Stimulated activated naive B cell treated with anti-CD40 and anti-IgM and Interleukin-4, amounts not matched to agents 10 μg/mL and 1 μg/mL and 100 μg/mL, for 72 hours (primary cell): ENCODE data around the gene DUSP28.
A peak's percentile ranks its signal among the peaks of the same experiment; 100 is the strongest.
"Not testable (repeated sequence)": the region's sequence is repeated elsewhere in the genome, so short reads cannot be mapped to it uniquely, and the experiment has no call there.

Experiments used
- ATAC-seq, 2 donors: fragments of 150-1000 bp; cut with Tn5 transposase; replicated peaks; 2 replicates each; pipeline ENCODE4 v1.10.0; 2021; ENCODE audit warnings: moderate library complexity in 1 of 2
- DNase-seq: peaks from one replicate; pipeline ENCODE4 v3.0.0; 2021
- H3K27ac Mint-ChIP-seq: one replicate; pipeline ENCODE4 v1.8.0; 2022; ENCODE audit warnings: mild to moderate bottlenecking, mixed read lengths
- H3K27me3 Mint-ChIP-seq, 2 donors: one replicate each; pipeline ENCODE4 v1.8.0; 2022; ENCODE audit warnings: mixed read lengths in 2 of 2
- H3K36me3 Mint-ChIP-seq, 2 donors: one replicate each; pipeline ENCODE4 v1.8.0; 2022; ENCODE audit warnings: mixed read lengths in 2 of 2, mild to moderate bottlenecking in 1 of 2
- H3K4me1 Mint-ChIP-seq, 2 donors: one replicate each; pipeline ENCODE4 v1.8.0; 2022; ENCODE audit warnings: mixed read lengths in 2 of 2, mild to moderate bottlenecking in 1 of 2
- H3K4me3 Mint-ChIP-seq, 2 donors: one replicate each; pipeline ENCODE4 v1.8.0; 2022; ENCODE audit warnings: mild to moderate bottlenecking in 2 of 2, mixed read lengths in 2 of 2, moderate library complexity in 1 of 2
- H3K9me3 Mint-ChIP-seq, 2 donors: one replicate each; pipeline ENCODE4 v1.8.0; 2022; ENCODE audit warnings: mixed read lengths in 2 of 2, mild to moderate bottlenecking in 1 of 2

Gene DUSP28

DNA sequence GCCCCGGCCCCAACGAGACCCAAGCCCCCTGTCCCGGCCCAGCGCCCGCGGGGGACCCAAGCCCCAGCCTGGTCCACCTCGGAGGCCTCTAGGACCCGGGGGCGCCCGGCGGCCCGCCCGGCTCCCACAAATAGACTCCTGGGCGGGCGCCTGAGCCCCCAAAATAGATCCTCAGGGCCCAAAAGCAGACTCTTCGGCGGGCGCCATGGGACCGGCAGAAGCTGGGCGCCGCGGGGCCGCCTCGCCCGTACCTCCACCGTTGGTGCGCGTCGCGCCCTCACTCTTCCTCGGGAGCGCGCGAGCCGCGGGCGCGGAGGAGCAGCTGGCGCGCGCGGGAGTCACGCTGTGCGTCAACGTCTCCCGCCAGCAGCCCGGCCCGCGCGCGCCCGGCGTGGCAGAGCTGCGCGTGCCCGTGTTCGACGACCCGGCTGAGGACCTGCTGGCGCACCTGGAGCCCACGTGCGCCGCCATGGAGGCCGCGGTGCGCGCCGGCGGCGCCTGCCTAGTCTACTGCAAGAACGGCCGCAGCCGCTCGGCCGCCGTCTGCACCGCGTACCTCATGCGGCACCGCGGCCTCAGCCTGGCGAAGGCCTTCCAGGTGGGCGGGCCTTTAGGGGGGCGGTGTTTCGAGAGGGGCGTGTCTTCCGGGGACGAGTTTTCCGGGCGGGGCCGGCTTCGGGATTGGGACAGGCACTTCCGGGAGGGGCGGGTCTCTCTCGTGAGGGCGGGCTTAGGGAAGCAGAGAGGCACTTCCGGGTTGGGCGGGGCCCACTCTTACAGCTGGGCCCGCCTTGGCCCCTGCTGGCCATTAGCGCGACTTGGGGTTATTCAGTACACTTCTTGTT is 545 bp downstream of the DUSP28 start:
- Mint-ChIP-seq H3K9me3 (no peaks in the 10 kb centered on the region), H3K27me3 (no peaks in the 10 kb centered on the region), H3K4me3 (peak overlapping the region; percentile 91), H3K36me3 (peaks cover 35 to 55% of the 10 kb centered on the region in 2 donors), H3K27ac (peak overlapping the region; percentile 96), H3K4me1 (peaks cover 42 to 62% of the 10 kb centered on the region in 2 donors)
- DNase-seq (peak; percentile 97), ATAC-seq (peak; percentile 69 to 73)

- H3K36me3 Mint-ChIP-seq: peaks cover 35 to 51% of the 10 kb centered on the region in 2 donors
- peak; percentile 0 to 7 for ATAC-seq
- no peak for DNase-seq
Measured at GRCh38 chr2:240561325-240561971, 1.3 kb downstream of the DUSP28 start.

GRCh38 chr2:240563231-240563630 is 3.1 kb downstream of the DUSP28 start:
- H3K27me3 Mint-ChIP-seq, DNase-seq, H3K9me3 Mint-ChIP-seq, H3K4me3 Mint-ChIP-seq, ATAC-seq: not testable (repeated sequence)
- H3K4me1 Mint-ChIP-seq: peaks cover 46 to 77% of the 10 kb centered on the region in 2 donors
- H3K27ac Mint-ChIP-seq: peak overlapping the region; percentile 31
- peaks cover 29 to 42% of the 10 kb centered on the region in 2 donors for H3K36me3 Mint-ChIP-seq

More at GRCh38 chr2:240561325-240561971, 1.3 kb downstream of the DUSP28 start:
- peak overlapping the region; percentile 96 for H3K27ac Mint-ChIP-seq
- peaks cover 44 to 70% of the 10 kb centered on the region in 2 donors for H3K4me1 Mint-ChIP-seq
- no peaks in the 10 kb centered on the region for H3K9me3 Mint-ChIP-seq
- peak overlapping the region; percentile 91 for H3K4me3 Mint-ChIP-seq
- H3K27me3 Mint-ChIP-seq: no peaks in the 10 kb centered on the region

- Mint-ChIP-seq H3K36me3 (peaks cover 21 to 34% of the 10 kb centered on the region in 2 donors), H3K9me3 (no peaks in the 10 kb centered on the region), H3K27me3 (no peaks in the 10 kb centered on the region), H3K4me1 (peaks cover 38 to 70% of the 10 kb centered on the region in 2 donors), H3K27ac (peak overlapping the region; percentile 97), H3K4me3 (peak overlapping the region; percentile 95 to 96)
- ATAC-seq (no peak), DNase-seq (no peak)
Measured at GRCh38 chr2:240563951-240564560, 3.9 kb downstream of the DUSP28 start.

DNA sequence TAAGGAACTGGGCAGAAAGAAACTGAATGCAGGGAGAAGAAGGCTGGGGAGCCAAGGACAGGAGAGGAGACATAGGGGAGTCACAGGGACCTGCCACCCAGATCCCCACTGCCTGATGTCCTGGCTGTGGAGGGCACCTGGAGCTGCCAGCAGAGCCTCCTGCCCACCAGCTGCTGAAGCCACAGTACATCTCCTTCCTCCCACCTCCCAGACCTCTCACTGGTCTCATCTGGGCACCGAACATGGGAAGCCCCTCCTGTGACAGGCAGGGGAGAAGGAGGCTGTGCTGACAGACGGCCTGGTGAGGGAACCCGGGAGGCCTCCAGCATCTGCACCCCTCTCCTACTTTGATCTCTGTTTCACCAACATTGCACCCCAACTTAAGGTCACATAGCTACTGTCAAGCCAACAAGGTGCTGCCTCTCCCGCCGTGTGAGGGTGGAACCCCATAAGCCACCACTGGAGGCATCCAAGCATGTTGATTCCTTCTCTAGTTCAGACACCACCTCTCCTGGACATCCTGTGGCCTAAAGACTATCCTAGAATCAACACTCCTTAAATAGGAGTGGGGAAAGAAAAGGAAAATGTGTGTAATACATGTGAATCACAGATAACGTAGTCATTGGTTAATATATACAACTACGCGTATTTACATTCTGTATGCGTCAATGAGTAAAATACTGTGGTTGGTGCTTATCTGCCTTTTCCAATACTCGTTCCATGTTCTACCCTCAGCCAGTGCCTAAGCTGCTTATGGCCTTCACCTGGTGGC is 4.6 kb downstream of the DUSP28 start:
- Mint-ChIP-seq H3K27me3 (no peaks in the 10 kb centered on the region), H3K36me3 (peaks cover 15 to 27% of the 10 kb centered on the region in 2 donors), H3K4me3 (peak overlapping the region; percentile 95 to 96), H3K9me3 (no peaks in the 10 kb centered on the region), H3K27ac (peak overlapping the region; percentile 97), H3K4me1 (peaks cover 39 to 70% of the 10 kb centered on the region in 2 donors)
- ATAC-seq (no peak), DNase-seq (no peak)

GRCh38 chr2:240565333-240566202 is 5.4 kb downstream of the DUSP28 start:
- Mint-ChIP-seq H3K4me3 (peak overlapping the region; percentile 95 to 96), H3K27ac (peak overlapping the region; percentile 97), H3K27me3 (no peaks in the 10 kb centered on the region), H3K9me3 (no peaks in the 10 kb centered on the region), H3K4me1 (peaks cover 44 to 74% of the 10 kb centered on the region in 2 donors), H3K36me3 (peaks cover 12 to 26% of the 10 kb centered on the region in 2 donors)
- peak; percentile 88 for DNase-seq
- peak; percentile 58 to 62 for ATAC-seq

- H3K27ac Mint-ChIP-seq: peak overlapping the region; percentile 97
- peak overlapping the region; percentile 95 to 96 for H3K4me3 Mint-ChIP-seq
- ATAC-seq (peak; percentile 64 to 66), DNase-seq (peak; percentile 82)
- H3K4me1 Mint-ChIP-seq: peaks cover 49 to 79% of the 10 kb centered on the region in 2 donors
- peaks cover 17 to 30% of the 10 kb centered on the region in 2 donors for H3K36me3 Mint-ChIP-seq
- H3K27me3 Mint-ChIP-seq: no peaks in the 10 kb centered on the region
- no peaks in the 10 kb centered on the region for H3K9me3 Mint-ChIP-seq
Measured at GRCh38 chr2:240566203-240567136, 6.3 kb downstream of the DUSP28 start.

- Mint-ChIP-seq H3K4me3 (peak overlapping the region; percentile 95 to 96), H3K4me1 (peaks cover 44 to 78% of the 10 kb centered on the region in 2 donors)
- ATAC-seq: no peak
Measured at GRCh38 chr2:240567137-240567871, 7.1 kb downstream of the DUSP28 start.

GRCh38 chr2:240567872-240568677 is 7.9 kb downstream of the DUSP28 start, which contains the start of gene RNPEPL1:
Gene RNPEPL1 (plus strand): TSS chr2:240568484. CDS start chr2:240568587, 103 bp downstream.
- peak within 1 kb of the TSS; percentile 95 to 96 for H3K4me3 Mint-ChIP-seq
- no peaks in the 10 kb centered on the region for H3K27me3 Mint-ChIP-seq
- H3K9me3 Mint-ChIP-seq: no peaks in the 10 kb centered on the region
- H3K36me3 Mint-ChIP-seq: peaks cover 17 to 22% of the 10 kb centered on the region in 2 donors
- peak within 1 kb of the TSS; percentile 94 for H3K27ac Mint-ChIP-seq
- ATAC-seq (peak; percentile 38 to 49), DNase-seq (peak; percentile 27)
- peaks cover 44 to 77% of the 10 kb centered on the region in 2 donors for H3K4me1 Mint-ChIP-seq

More at GRCh38 chr2:240567137-240567871, 7.1 kb downstream of the DUSP28 start:
- Mint-ChIP-seq H3K9me3 (no peaks in the 10 kb centered on the region), H3K27ac (peak overlapping the region; percentile 90), H3K36me3 (peaks cover 17 to 26% of the 10 kb centered on the region in 2 donors), H3K27me3 (no peaks in the 10 kb centered on the region)
- no peak for DNase-seq

GRCh38 chr2:240568678-240569522 is 8.7 kb downstream of the DUSP28 start:
- no peaks in the 10 kb centered on the region for H3K9me3 Mint-ChIP-seq
- DNase-seq (peak; percentile 34), ATAC-seq (peak; percentile 4 to 22)
- peaks cover 16 to 17% of the 10 kb centered on the region in 2 donors for H3K36me3 Mint-ChIP-seq
- peak overlapping the region; percentile 94 for H3K27ac Mint-ChIP-seq
- H3K27me3 Mint-ChIP-seq: no peaks in the 10 kb centered on the region
- peaks cover 44 to 74% of the 10 kb centered on the region in 2 donors for H3K4me1 Mint-ChIP-seq
- H3K4me3 Mint-ChIP-seq: peak overlapping the region; percentile 87 to 89
